Hepatocyte (in vitro differentiated cells): ENCODE measurements around the gene MOCS1.

Experiments
- EZH2phosphoT487 ChIP-seq: fragments of 200-600 bp; sonication (generic); IDR thresholded peaks from one replicate; pipeline ENCODE4 v1.6.1; 2018; ENCODE audit warnings: antibody characterized with exemption, mild to moderate bottlenecking, low read depth, moderate library complexity; ENCODE audit not compliant: unreplicated experiment, severe bottlenecking
- TF ChIP-seq, protein P1 (sequence below): fragments of 200-600 bp; sonication (generic); IDR thresholded peaks from 2 replicates; pipeline ENCODE4 v1.5.1; 2016; ENCODE audit warnings: antibody characterized with exemption, mild to moderate bottlenecking; ENCODE audit not compliant: poor library complexity

DNA sequence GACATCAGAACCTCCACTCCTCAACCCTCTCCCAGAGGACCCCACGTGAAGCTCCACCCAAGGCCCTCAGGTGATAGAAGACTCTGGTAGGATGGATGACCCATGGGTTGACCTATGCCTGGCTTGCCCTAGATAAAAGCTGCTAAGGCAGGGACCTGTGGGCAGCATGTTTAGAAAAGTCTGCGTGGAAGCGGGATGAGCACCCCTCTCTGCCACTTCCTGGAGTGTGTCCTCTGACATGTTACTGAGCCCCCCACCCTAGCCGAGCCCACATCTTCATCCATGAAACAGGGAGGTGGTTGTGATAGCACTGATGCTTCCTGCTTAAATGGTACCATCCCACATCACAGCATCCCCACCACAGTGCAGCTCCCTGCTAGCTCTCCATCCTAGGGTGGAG, 21.8 kb downstream of the MOCS1 start:
- TF ChIP-seq, protein P1, sequence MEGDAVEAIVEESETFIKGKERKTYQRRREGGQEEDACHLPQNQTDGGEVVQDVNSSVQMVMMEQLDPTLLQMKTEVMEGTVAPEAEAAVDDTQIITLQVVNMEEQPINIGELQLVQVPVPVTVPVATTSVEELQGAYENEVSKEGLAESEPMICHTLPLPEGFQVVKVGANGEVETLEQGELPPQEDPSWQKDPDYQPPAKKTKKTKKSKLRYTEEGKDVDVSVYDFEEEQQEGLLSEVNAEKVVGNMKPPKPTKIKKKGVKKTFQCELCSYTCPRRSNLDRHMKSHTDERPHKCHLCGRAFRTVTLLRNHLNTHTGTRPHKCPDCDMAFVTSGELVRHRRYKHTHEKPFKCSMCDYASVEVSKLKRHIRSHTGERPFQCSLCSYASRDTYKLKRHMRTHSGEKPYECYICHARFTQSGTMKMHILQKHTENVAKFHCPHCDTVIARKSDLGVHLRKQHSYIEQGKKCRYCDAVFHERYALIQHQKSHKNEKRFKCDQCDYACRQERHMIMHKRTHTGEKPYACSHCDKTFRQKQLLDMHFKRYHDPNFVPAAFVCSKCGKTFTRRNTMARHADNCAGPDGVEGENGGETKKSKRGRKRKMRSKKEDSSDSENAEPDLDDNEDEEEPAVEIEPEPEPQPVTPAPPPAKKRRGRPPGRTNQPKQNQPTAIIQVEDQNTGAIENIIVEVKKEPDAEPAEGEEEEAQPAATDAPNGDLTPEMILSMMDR: no peak
- TF ChIP-seq EZH2phosphoT487: no peak
